Upper lobe of left lung (tissue), 4 donors: ENCODE results near the gene FAM227B.

Source experiments
- CTCF ChIP-seq, 6 experiments: fragments of 450-650 bp in 4 of 6; fragments of 200-600 bp in 2 of 6; sonication (generic) in 2 of 6; IDR thresholded peaks; one replicate each; pipeline ENCODE4 v1.5.1; 2016 to 2019; ENCODE audit warnings: antibody characterized with exemption in 6 of 6
- EP300 ChIP-seq, 4 donors: sonication (generic); formaldehyde crosslinking; IDR thresholded peaks; one replicate each; pipeline ENCODE4 v1.5.1; 2017; ENCODE audit warnings: antibody characterized with exemption in 4 of 4, control low read depth in 2 of 4
- POLR2A ChIP-seq, 4 donors: fragments of 450-650 bp; IDR thresholded peaks; one replicate each; pipeline ENCODE4 v1.5.1; 2016 to 2017; ENCODE audit warnings: antibody characterized with exemption in 4 of 4, mild to moderate bottlenecking in 2 of 4
- POLR2AphosphoS5 ChIP-seq, 2 donors: sonication (generic); formaldehyde crosslinking; IDR thresholded peaks; one replicate each; pipeline ENCODE4 v1.5.1; 2017; ENCODE audit warnings: antibody characterized with exemption in 2 of 2

- no peak for TF ChIP-seq CTCF (IDR thresholded peaks at IDR 0.05)
- TF ChIP-seq POLR2AphosphoS5 (IDR thresholded peaks at IDR 0.05) = no peak
- TF ChIP-seq POLR2A (IDR thresholded peaks at IDR 0.05) = no peak
- TF ChIP-seq EP300 (IDR thresholded peaks at IDR 0.05) = no peak
These were observed 127.8 kb downstream of the FAM227B start for GRCh38 chr15:49492830-49493229.
